HG02588 (cell line): ENCODE data around the gene KCNQ1.

Source experiments
- ATAC-seq: cut with Tn5 transposase; IDR thresholded peaks from one replicate; pipeline ENCODE4 v1.9.1; 2021; ENCODE audit warnings: mild to moderate bottlenecking, moderate library complexity; ENCODE audit not compliant: unreplicated experiment

KCNQ1 gene

DNA sequence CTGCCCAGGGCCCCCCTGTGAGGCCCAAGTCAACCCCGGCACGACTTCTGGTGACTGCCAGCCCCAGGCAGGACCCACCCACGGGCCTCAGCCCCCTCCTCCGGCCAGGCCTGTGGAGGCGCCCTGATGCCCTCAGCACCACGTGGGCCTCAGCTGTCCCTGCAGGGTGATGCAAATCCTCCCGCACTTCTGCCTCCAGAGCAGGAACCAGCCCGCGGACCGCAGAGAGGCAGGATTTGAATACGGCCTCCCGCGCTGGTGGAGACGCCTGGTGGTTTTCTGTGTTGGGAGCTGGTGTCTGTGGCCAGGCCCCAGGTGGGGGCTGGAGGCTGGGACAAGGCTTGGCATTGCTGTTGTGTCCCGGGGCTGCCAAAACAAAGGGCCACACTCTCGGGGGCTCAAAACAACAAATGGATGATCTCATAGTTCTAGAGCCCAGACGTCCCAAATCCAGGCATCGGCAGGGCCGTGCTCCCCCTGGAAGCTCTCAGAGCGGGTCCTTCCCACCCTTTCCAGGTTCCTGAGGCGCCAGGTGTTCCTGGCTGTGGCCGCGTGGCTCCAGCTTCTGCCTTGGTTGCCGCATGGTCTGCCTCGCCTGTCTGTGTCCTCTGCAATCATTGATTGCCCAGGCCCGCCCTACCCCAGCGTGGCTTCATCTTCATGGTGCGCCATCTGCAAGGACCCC lies 19.9 kb upstream of the KCNQ1 start:
- no peak for ATAC-seq

DNA sequence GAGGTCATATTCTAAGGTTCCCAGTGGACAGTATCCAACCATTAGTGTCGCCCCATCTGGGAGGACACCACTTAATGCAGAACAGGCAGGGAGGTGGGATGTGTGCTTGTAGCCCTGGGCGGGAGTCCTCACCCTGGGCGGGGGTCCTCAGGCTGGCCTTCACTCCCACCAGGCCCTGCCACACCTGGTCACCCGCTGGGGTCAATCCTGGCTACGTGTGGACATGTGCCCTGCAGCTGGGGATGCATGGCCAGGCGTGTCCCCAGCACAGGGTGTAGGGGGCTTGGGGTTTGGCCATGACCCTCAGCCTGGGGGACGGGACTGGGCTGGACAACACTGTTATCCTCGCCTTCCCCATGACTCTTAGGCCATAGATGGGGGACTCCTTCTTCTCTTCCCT lies 19.3 kb upstream of the KCNQ1 start:
- ATAC-seq: no peak

DNA sequence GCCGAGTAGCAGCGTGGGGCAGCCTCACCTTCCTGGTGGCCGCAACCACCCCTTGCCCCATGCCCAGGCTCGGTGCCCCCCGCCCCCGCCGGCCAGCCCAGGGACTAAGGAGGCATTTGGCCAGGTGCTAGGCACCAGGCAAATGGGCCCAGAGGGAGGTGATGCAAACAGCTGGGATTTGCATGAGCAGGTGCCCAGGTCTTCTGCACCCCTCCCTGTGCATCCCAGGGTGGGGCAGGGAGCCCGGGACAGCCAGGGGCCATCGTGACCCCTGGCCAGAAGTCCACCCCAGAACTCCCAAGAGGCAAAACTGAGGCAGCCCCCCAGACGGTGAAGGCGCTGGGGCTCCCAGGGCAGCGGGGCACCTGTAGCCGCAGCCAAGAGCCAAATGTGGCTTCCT lies 18.6 kb upstream of the KCNQ1 start:
- no peak for ATAC-seq

- ATAC-seq: no peak
These were observed 17.8 kb upstream of the KCNQ1 start for GRCh38 chr11:2426826-2427521.

GRCh38 chr11:2427721-2428321 lies 17.0 kb upstream of the KCNQ1 start:
- ATAC-seq: no peak

DNA sequence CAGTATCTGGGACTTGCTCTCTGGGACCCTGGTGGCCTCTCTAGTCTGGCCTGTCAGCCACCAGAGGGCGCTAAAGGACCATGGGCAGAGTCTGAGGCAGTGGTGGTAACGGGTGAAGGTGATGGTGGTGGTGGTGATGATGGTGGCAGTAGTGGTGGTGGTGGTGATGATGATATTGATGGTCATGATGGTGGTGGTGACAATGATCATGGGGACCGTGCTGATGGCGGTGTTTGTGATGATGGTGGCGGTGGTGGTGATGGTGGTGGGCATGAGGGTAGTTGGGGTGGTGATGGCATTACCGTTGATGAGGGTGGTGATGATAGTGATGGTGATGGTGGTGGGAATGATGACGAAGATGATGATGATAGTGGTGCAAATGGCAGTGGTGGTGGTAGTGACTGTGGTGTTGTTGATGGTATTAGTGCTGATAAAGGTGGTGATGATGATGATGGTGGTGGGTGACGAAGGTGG lies 16.4 kb upstream of the KCNQ1 start:
- ATAC-seq: no peak

GRCh38 chr11:2431395-2431794 lies 13.4 kb upstream of the KCNQ1 start:
- no peak for ATAC-seq

DNA sequence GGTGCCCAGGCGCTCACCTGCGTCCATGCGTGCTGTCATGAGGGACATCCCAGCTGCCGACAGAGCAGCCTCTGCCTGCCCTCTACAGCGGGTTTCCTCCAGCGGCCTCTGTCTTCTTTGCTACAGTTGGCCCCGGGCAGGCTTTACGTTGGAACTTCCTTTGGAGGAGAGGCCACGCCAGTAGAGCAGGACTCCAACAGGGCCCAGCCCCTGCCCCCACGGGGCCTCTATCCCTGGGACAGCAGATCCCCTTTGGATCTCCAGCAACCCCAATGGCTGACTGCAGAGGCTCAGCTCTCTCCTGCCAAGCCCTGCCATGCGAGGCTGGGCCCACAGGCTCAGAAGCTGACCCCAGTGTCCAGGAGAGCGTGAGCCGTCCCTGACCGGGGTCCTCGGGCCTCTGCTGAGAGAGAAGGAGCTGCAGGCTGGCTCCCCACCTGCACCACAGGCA lies 12.6 kb upstream of the KCNQ1 start:
- no peak for ATAC-seq

- no peak for ATAC-seq
These were observed 12.2 kb upstream of the KCNQ1 start for GRCh38 chr11:2432628-2433071.

- no peak for ATAC-seq
These were observed 11.5 kb upstream of the KCNQ1 start for GRCh38 chr11:2433106-2433925.

- ATAC-seq: no peak
These were observed 10.8 kb upstream of the KCNQ1 start for GRCh38 chr11:2434008-2434407.

GRCh38 chr11:2434506-2435255 lies 10.1 kb upstream of the KCNQ1 start:
- no peak for ATAC-seq

DNA sequence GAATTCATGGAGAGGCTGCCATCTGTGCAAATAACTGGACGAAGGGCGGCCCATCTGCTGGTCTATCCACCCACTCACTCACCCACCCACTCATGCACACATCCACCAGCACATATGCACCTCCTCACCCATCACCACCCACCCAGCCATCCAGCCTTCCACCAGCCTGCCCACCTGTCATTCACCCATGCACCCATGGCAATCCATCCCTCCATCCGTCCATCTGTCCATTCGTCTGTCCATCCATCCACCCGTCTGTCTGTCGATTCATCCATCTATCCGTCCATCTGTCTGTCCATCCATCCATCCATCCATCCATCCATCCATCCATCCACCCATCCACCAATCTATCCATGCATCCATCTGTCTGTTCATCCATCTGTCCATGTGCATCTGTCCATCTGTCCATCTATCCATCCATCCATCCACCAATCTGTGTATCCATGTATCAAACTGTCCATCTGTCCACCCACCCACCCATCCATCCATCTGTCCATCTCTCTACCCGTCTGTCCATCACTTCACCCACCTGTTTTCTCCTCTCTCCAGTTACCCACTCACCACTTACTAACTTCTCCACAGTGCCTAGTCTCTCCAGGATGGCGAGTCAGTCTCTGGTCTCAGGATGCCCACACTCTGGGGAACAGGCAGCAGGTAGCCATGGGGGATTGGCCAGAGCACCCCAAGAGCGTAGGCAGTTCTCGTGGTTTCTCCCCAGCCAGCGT lies 9.4 kb upstream of the KCNQ1 start:
- no peak for ATAC-seq

- no peak for ATAC-seq
These were observed 8.7 kb upstream of the KCNQ1 start for GRCh38 chr11:2436013-2436520.

DNA sequence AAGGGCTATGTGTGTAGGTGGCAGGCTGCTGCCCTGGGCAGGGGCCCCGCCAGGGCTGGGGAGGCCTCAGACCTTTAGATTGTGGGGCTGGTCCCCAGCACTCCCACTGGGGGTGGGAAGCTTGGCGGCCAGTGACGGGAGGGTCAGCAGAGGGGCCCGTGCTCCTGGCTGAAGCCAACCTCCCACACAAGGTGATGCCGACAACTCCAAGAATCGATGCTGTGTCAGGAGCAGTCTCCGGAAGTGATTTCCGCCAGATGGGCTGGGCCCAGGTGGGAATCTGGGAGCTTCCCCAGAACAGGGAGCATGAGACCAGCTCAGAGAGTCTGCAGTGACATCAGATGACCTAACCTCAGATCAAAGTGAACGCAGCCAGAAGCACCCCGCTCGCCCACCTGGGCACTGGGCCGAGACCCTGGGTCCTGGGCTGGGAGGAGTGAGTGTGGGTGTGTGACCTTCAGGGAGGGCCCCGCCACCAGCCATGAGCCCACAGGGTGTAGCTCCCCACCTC lies 8.2 kb upstream of the KCNQ1 start:
- ATAC-seq: no peak

DNA sequence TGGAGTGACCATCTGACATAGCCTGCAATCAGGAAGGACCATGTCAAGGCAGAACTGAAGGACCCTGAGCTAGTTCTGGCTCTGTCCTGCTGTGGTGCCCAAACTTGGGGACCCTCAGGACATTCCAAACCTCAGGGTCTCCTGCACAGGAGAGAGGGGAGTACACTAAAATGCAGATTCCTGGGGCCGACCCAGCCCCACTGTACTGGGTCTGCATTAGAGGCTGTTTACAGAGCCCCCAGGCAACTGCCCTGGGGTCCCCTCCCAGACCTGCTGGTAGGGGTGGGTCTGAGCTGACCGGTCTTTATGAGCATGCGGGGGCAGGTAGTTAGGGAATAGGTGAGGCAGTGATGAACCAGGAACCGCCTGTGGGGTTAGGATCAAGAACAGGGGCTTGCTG lies 7.3 kb upstream of the KCNQ1 start:
- no peak for ATAC-seq

DNA sequence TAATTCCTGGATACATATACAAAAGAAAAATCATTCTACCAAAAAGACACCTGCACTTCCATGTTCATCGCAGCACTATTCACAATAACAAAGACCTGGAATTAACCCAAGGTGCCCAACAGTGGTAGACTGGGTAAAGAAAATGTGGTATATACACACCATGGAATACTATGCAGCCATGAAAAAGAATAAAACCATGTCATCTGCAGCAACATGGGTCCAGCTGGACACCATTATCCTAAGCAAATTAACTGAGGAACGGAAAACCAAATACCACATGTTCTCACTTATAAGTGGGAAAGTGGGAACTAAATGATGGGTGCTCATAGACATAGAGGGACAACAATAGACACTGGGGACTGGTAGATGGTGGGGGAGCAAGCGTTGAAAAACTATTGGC lies 5.0 kb upstream of the KCNQ1 start:
- no peak for ATAC-seq

GRCh38 chr11:2440646-2441045 lies 4.2 kb upstream of the KCNQ1 start:
- no peak for ATAC-seq

DNA sequence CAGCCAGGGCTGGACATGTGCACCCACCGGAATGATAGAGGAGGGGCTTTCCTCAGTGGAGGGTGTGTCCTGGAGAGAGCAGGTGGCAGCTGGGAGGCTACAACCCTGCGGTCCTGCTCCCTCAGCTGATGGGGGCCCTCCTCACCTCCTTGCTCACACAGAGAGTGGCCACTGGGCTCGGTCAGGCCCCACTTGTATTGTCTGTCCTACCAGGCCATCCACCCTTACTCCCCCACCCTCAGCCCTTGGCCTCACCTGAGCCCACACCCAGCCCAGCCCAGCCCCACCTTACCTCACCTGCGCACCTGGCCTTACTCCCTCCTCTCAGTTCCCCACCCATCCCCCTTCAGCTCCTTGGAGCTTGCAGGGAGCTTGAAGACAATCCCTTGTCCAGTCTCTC lies 3.6 kb upstream of the KCNQ1 start:
- ATAC-seq: no peak
